Activated CD8-positive, alpha-beta memory T cell treated with anti-CD3 and anti-CD28 coated beads, Interleukin-2, amount 50 U/mL, for 24 hours (primary cell): ENCODE measurements around the gene SCMH1.
"Not testable (repeated sequence)": the region's sequence is repeated elsewhere in the genome, so short reads cannot be mapped to it uniquely, and the experiment has no call there.

ENCODE experiments used
- DNase-seq: peaks from one replicate; pipeline ENCODE4 v3.0.0-alpha.2; 2020; ENCODE audit errors: extremely low read depth

SCMH1 gene

GRCh38 chr1:41241749-41242341 is at the start of gene SCMH1:
SCMH1 (minus strand) TSS chr1:41242306; CDS start chr1:41186133, 56,173 bp downstream.
- DNase-seq: no peak

- no peak for DNase-seq
These were observed 49.1 kb upstream of the SCMH1 start for GRCh38 chr1:41291195-41291594.

GRCh38 chr1:41289196-41289595 is 47.1 kb upstream of the SCMH1 start:
- no peak for DNase-seq

GRCh38 chr1:41286992-41287391 is 44.9 kb upstream of the SCMH1 start:
- DNase-seq: no peak

GRCh38 chr1:41286486-41286885 is 44.4 kb upstream of the SCMH1 start:
- no peak for DNase-seq

- DNase-seq: no peak
These were observed 43.7 kb upstream of the SCMH1 start for GRCh38 chr1:41285818-41286217.

- DNase-seq: no peak
These were observed 42.0 kb upstream of the SCMH1 start for GRCh38 chr1:41284121-41284520.

- DNase-seq: no peak
These were observed 40.7 kb upstream of the SCMH1 start for GRCh38 chr1:41282679-41283317.

- DNase-seq: no peak
These were observed 39.2 kb upstream of the SCMH1 start for GRCh38 chr1:41281334-41281733.

GRCh38 chr1:41280202-41281032 is 38.3 kb upstream of the SCMH1 start:
- no peak for DNase-seq

GRCh38 chr1:41278076-41278475 is 36.0 kb upstream of the SCMH1 start:
- no peak for DNase-seq

GRCh38 chr1:41277371-41277975 is 35.4 kb upstream of the SCMH1 start:
- no peak for DNase-seq

- no peak for DNase-seq
These were observed 33.7 kb upstream of the SCMH1 start for GRCh38 chr1:41275831-41276230.

GRCh38 chr1:41274752-41275545 is 32.8 kb upstream of the SCMH1 start:
- no peak for DNase-seq

GRCh38 chr1:41272601-41273000 is 30.5 kb upstream of the SCMH1 start:
- no peak for DNase-seq

- peak; percentile 9 for DNase-seq
These were observed 26.2 kb upstream of the SCMH1 start for GRCh38 chr1:41268154-41268770.

GRCh38 chr1:41261926-41262618 is 20.0 kb upstream of the SCMH1 start:
- DNase-seq: no peak

GRCh38 chr1:41260768-41261167 is 18.7 kb upstream of the SCMH1 start:
- no peak for DNase-seq

- DNase-seq: no peak
These were observed 17.1 kb upstream of the SCMH1 start for GRCh38 chr1:41259221-41259620.

- DNase-seq: no peak
These were observed 13.9 kb upstream of the SCMH1 start for GRCh38 chr1:41255978-41256377.

- DNase-seq: not testable (repeated sequence)
These were observed 9.0 kb upstream of the SCMH1 start for GRCh38 chr1:41251120-41251519.
